Adrenal gland (tissue), 12 donors: ENCODE data around the gene NEUROD6. TPM values are rescaled to one million over a fixed set of nuclear protein-coding genes. Genes with fewer than 3 reads are reported as not detected.

Experiments
- DNase-seq, 7 donors: peaks; one replicate each; pipeline ENCODE4 v3.0.0-alpha.2; 2019 to 2020
- H3K27ac ChIP-seq, 5 donors: fragments of 200-600 bp; sonication (generic) in 4 of 5; 1 replicate in 3 of 5; 2 replicates in 2 of 5; pipeline versions ENCODE4 v1.5.1 to v1.8.0; 2016 to 2020; ENCODE audit warnings: mild to moderate bottlenecking in 1 of 5
- H3K27me3 ChIP-seq: fragments of 200-600 bp; 2 replicates; pipeline ENCODE4 v1.8.0; 2021
- H3K36me3 ChIP-seq, 2 donors: fragments of 200-600 bp; replicated peaks in 1 of 2; 1 replicate in 1 of 2; 2 replicates in 1 of 2; pipeline versions ENCODE4 v1.5.1 to v1.8.0; 2018 to 2022
- H3K4me1 ChIP-seq, 2 donors: fragments of 200-600 bp; replicated peaks in 1 of 2; 1 replicate in 1 of 2; 2 replicates in 1 of 2; pipeline versions ENCODE4 v1.5.1 to v1.8.0; 2018 to 2021
- H3K4me3 ChIP-seq, 4 donors: fragments of 200-600 bp; sonication (generic) in 3 of 4; one replicate each; pipeline ENCODE4 v1.5.1; 2016 to 2018
- H3K9me3 ChIP-seq, 3 donors: fragments of 200-600 bp; sonication (generic) in 1 of 3; replicated peaks in 1 of 3; 1 replicate in 2 of 3; 2 replicates in 1 of 3; pipeline versions ENCODE4 v1.5.1 to v1.8.0; 2016 to 2021
- CTCF ChIP-seq, 6 experiments: fragments of 450-650 bp in 4 of 6; fragments of 200-600 bp in 2 of 6; sonication (generic) in 1 of 6; IDR thresholded peaks; 1 replicate in 5 of 6; 2 replicates in 1 of 6; pipeline versions ENCODE4 v1.5.1 to v1.8.0; 2016 to 2021; ENCODE audit warnings: antibody characterized with exemption in 6 of 6, mild to moderate bottlenecking in 2 of 6, moderate library complexity in 1 of 6
- POLR2A ChIP-seq, 2 donors: fragments of 450-650 bp; IDR thresholded peaks; one replicate each; pipeline ENCODE4 v1.6.1; 2017; ENCODE audit warnings: antibody characterized with exemption in 2 of 2, mild to moderate bottlenecking in 2 of 2, moderate library complexity in 1 of 2
- WGBS, 4 donors: extraction: QIAGEN DNeasy Blood & Tissue Kit in 2 of 4; methylation state at CpG; one replicate each; pipeline versions ENCODE4 v1.1.5 to v1.1.7; 2013 to 2017; 5-methylcytosine and 5-hydroxymethylcytosine counted together
- intact Hi-C, 2 donors: fragments of 100-400 bp; cut with DNase I; formaldehyde crosslinking; loops; one replicate each; pipeline versions ENCODE4 v1.14.1 to v1.15.0; 2022 to 2023
- polyA plus RNA-seq, 3 donors: library from polyadenylated mRNA; stranded (reverse); fragments of 200-250 nt in 2 of 3; fragments of 350-450 nt in 1 of 3; fragmentation: Illumina TruSeq in 1 of 3; extraction: RNeasy Lipid Tissue Mini Kit (QIAGEN cat#74804) in 1 of 3; gene quantifications; one replicate each; pipeline ENCODE4 v1.2.3, GENCODE V29; 2013 to 2014
- total RNA-seq, 9 donors: library from RNA; depleted of rRNA in 4 of 9; stranded (reverse); fragments of >200 nt in 4 of 9; fragments of 120-200 nt in 1 of 9; fragmentation: NEBNext Ultra II Directional in 1 of 9; extraction: Animal tissue kit (Norgen Biotek cat#: 25700) in 1 of 9; gene quantifications; one replicate each; pipeline versions ENCODE4 v1.1.0 to v1.2.4, GENCODE V29; 2013 to 2023
- donor health status: healthy with polysubstance abuse.
- donor health status: Bipolar disorder and iron deficiency.
- donor health status: DM: yes; HTN: yes; CAD: no.
- donor health status: DM: no; HTN: no; CAD: no.
- donor health status: DM: no; HTN: no; CAD: no.
- donor health status: DM: yes; HTN: yes; CAD: no.

Gene NEUROD6
- total and polyA plus RNA-seq, 12 donors, result not detected

DNA sequence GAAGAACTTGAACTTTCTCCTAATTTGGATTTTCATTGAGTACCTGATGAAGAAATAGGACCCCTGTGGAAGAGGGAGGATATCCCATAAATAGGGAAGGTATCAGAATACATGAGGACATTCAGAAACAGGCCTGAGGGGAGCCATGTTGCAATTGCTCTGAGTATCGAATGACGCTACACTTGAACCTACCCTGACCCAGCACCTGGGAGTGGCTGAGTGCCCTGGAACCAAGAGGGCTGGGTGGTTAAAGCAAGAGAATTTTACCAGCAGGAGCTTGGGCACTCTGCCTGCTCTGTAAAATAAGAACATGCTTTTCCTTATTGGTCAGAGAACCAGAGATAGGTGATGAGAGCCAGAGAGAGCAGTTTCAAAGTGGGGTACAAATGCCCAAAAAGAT is 7.2 kb downstream of the NEUROD6 start:
- TF ChIP-seq CTCF (IDR thresholded peaks at IDR 0.05) (no peak), POLR2A (IDR thresholded peaks at IDR 0.05) (no peak)
- no peak for DNase-seq
- no peak overlapping the region for H3K27ac ChIP-seq
- H3K9me3 ChIP-seq, result no peaks in the 10 kb centered on the region
- no peaks in the 10 kb centered on the region for H3K4me1 ChIP-seq
- WGBS, 4 donors, result 81 to 95% (median 91%) methylated on average over 2 of the region's 2 CpGs
- H3K27me3 ChIP-seq, result peaks cover 27% of the 10 kb centered on the region
- no peaks in the 10 kb centered on the region for H3K36me3 ChIP-seq
- H3K4me3 ChIP-seq, result no peak overlapping the region
- intact Hi-C loops, result no loop called here

GRCh38 chr7:31327071-31327470 is 13.5 kb downstream of the NEUROD6 start:
- no peak overlapping the region for H3K4me3 ChIP-seq
- H3K9me3 ChIP-seq, result no peaks in the 10 kb centered on the region
- H3K27me3 ChIP-seq, result no peaks in the 10 kb centered on the region
- H3K36me3 ChIP-seq, result no peaks in the 10 kb centered on the region
- DNase-seq, result no peak
- intact Hi-C loops, result no loop called here
- no peak for TF ChIP-seq CTCF (IDR thresholded peaks at IDR 0.05)
- TF ChIP-seq POLR2A (IDR thresholded peaks at IDR 0.05), result no peak
- WGBS, 4 donors, result 51 to 58% (median 55%) methylated on average over 2 of the region's 2 CpGs
- no peaks in the 10 kb centered on the region for H3K4me1 ChIP-seq
- H3K27ac ChIP-seq, result no peak overlapping the region

DNA sequence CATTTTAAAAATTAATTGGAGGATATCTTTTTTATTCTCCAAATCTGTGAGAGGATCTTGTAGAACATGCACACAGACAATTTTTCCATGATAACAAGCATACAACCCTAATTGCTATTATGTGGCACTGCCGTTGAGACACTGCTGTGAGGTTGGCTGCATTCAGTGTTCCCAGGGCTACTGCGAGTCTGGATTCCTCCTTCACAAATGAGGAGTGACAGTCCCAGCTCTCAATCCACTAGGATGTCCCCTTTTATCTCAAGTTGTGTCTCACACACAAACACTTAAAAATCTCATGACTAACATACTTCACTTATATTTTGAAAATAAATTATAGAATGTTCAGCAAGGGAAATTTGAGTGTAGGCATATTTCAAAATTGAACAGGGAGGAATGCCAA is 14.1 kb downstream of the NEUROD6 start:
- intact Hi-C loops, result no loop called here
- Histone ChIP-seq H3K27ac (no peak overlapping the region), H3K27me3 (no peaks in the 10 kb centered on the region), H3K4me1 (no peaks in the 10 kb centered on the region), H3K4me3 (no peak overlapping the region), H3K36me3 (no peaks in the 10 kb centered on the region), H3K9me3 (no peaks in the 10 kb centered on the region)
- DNase-seq, result no peak
- no peak for TF ChIP-seq CTCF (IDR thresholded peaks at IDR 0.05)
- 51 to 65% (median 62%) methylated on average over 2 of the region's 2 CpGs for WGBS, 4 donors

GRCh38 chr7:31323101-31323500 is 17.4 kb downstream of the NEUROD6 start:
- Histone ChIP-seq H3K4me1 (no peaks in the 10 kb centered on the region), H3K9me3 (no peaks in the 10 kb centered on the region), H3K27me3 (no peaks in the 10 kb centered on the region), H3K36me3 (no peaks in the 10 kb centered on the region), H3K27ac (no peak overlapping the region), H3K4me3 (no peak overlapping the region)
- intact Hi-C loops, result no loop called here
- TF ChIP-seq CTCF (IDR thresholded peaks at IDR 0.05) (no peak), POLR2A (IDR thresholded peaks at IDR 0.05) (no peak)
- no peak for DNase-seq
- WGBS, 4 donors, result 59 to 80% (median 72%) methylated on average over 1 of the region's 1 CpG
